A549 treated with ZK216348 at 1 μM for 4 hours (cell line): ENCODE results near the gene SLC4A1AP. TPM values are rescaled to one million over a fixed set of nuclear protein-coding genes. Genes with fewer than 3 reads are reported as not detected.

Experiments
- total RNA-seq: library from RNA; stranded (reverse); fragments of 200-300 nt; extraction: Qiagen RNA extraction; gene quantifications from 5 replicates; pipeline ENCODE4 v1.2.3, GENCODE V29; 2022; ENCODE audit warnings: low read depth

Gene SLC4A1AP, protein sequence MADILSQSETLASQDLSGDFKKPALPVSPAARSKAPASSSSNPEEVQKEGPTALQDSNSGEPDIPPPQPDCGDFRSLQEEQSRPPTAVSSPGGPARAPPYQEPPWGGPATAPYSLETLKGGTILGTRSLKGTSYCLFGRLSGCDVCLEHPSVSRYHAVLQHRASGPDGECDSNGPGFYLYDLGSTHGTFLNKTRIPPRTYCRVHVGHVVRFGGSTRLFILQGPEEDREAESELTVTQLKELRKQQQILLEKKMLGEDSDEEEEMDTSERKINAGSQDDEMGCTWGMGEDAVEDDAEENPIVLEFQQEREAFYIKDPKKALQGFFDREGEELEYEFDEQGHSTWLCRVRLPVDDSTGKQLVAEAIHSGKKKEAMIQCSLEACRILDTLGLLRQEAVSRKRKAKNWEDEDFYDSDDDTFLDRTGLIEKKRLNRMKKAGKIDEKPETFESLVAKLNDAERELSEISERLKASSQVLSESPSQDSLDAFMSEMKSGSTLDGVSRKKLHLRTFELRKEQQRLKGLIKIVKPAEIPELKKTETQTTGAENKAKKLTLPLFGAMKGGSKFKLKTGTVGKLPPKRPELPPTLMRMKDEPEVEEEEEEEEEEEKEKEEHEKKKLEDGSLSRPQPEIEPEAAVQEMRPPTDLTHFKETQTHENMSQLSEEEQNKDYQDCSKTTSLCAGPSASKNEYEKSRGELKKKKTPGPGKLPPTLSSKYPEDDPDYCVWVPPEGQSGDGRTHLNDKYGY
- total RNA-seq: 30.4 to 42.7 TPM (median 31.5 TPM) in 5 replicates

DNA sequence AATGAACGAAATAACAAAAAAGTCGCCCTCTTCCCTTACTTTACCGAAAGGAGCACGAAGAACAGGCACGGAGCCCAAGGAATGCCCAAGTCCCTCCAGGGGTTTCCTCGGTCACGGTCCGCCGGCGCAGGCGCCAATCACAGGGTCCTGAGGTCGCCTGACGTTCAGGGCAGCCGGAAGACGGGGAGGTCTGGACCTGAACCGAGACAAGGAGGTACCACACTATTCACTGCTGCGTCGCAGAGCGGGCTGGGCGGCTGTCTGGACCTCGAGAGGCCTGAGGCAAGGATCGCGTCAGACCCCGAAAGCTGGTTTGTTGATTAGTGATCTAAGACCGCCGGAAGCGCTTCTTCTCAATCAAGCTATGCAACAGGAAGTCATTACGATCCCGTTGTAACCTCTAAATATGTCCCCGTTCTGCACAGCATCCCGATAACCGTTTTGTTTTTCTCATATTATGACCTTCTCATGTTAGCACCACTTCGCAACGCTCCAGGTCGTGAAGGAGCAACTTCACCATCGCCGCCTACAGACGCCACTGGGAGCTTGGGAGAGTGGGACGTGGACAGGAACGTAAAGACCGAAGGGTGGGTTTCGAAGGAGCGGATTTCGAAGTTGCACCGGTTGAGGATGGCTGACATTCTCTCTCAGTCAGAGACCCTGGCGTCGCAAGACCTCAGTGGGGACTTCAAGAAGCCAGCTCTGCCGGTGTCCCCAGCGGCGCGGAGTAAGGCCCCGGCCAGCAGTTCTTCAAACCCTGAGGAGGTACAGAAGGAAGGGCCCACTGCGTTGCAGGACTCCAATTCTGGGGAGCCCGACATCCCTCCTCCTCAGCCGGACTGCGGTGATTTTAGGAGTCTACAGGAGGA is at the start of gene SLC4A1AP, which contains the start of gene SUPT7L:
Gene SLC4A1AP, plus strand, starts transcription at position 605 of the 869 bp plus-strand sequence. Its CDS starts 26 bp downstream, at position 631.
Gene SUPT7L, minus strand, starts transcription at position 330 of the 869 bp plus-strand sequence. CDS start 1,422 bp downstream, outside the sequence.

DNA sequence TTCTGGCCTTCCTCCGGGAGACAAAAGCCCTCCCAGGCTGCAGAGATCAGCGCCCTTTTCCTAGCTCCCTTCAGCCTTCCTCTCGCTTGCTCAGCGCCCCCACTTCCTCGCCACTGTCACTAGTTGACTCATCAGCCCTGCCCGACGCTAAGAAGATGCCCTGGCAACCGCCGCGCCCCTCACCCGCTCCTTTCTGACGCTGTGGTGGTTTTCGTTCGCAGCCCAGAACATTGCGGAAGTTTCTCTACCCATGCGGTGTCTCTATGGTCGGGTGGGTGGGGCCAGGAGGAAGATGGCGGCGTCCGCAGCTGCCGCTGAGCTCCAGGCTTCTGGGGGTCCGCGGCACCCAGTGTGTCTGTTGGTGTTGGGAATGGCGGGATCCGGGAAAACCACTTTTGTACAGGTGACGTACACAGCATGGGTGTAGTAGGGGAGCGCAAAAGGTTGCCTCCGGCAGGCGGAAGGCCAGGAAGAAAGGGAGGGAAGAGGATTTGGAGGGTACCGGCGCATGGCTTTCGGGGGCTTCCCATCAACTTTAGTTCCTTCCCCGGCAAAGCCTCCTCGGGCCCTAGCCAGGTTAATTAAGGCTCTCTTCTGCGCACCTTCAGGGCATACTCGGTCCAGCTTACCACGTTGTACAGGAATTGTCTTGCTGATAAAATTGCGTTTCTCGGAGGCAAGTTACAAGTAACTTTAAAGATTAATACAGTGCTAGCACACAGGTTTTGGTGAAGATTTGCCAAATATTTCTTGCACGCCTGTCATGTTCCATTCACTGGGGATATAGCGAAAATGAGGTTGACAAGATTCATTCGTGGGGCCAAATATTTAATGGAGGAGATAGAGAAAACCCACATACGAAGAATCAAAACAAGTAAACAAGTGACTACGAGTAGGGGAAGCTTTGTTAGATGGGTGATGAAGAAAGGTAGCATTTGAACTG is 34.7 kb upstream of the SLC4A1AP start, which contains the start of the genes CCDC121 and GPN1:
Gene CCDC121, minus strand, starts transcription at position 246 of the 943 bp plus-strand sequence. CDS start 1,213 bp downstream, outside the sequence.
Gene GPN1, plus strand, starts transcription at position 284 of the 943 bp plus-strand sequence. Its CDS starts 9 bp downstream, at position 293.

Other genes starting within 250 kb of the SLC4A1AP start
- gene NRBP1, start 235.3 kb upstream of the SLC4A1AP start, total RNA-seq: 111 to 138 TPM (median 135 TPM) in 5 replicates
- 0.64 to 0.94 TPM (median 0.74 TPM) in 5 replicates for gene KRTCAP3, start 221.5 kb upstream of the SLC4A1AP start, total RNA-seq
- gene IFT172, start 174.1 kb upstream of the SLC4A1AP start, total RNA-seq: 6.6 to 12.6 TPM (median 8.8 TPM) in 5 replicates
- gene FNDC4, start 168.7 kb upstream of the SLC4A1AP start, total RNA-seq: 3.3 to 6.4 TPM (median 4.1 TPM) in 5 replicates
- 0.28 to 0.77 TPM (median 0.36 TPM) in 4 of 5 replicates, not detected in the other for gene GCKR, start 167.1 kb upstream of the SLC4A1AP start, total RNA-seq
- gene ZNF512, start 80.8 kb upstream of the SLC4A1AP start, total RNA-seq: 15.5 to 19.4 TPM (median 18.4 TPM) in 5 replicates
- 2.7 to 4.6 TPM (median 4.0 TPM) in 5 replicates for gene CCDC121, start 34.9 kb upstream of the SLC4A1AP start, total RNA-seq
- 56.4 to 60.1 TPM (median 59.8 TPM) in 5 replicates for gene GPN1, start 34.8 kb upstream of the SLC4A1AP start, total RNA-seq
- 26.4 to 34.3 TPM (median 32.0 TPM) in 5 replicates for gene SUPT7L, start 275 bp upstream of the SLC4A1AP start, total RNA-seq
- gene MRPL33, start 107.8 kb downstream of the SLC4A1AP start, total RNA-seq: 294 to 625 TPM (median 311 TPM) in 5 replicates
- 6.9 to 8.1 TPM (median 7.7 TPM) in 5 replicates for gene RBKS, start 226.5 kb downstream of the SLC4A1AP start, total RNA-seq
- 43.2 to 63.3 TPM (median 47.0 TPM) in 5 replicates for gene BABAM2, start 226.8 kb downstream of the SLC4A1AP start, total RNA-seq